CD4-positive, alpha-beta T cell treated with Interleukin-21 for 1 hour (primary cell): ENCODE measurements around the gene SPTSSB.

ENCODE experiments used
- DNase-seq: peaks from one replicate; pipeline ENCODE4 v3.0.0-alpha.2; 2020

SPTSSB gene

GRCh38 chr3:161371441-161372320, at the start of gene SPTSSB:
Gene SPTSSB (minus strand): TSS chr3:161371517. CDS start chr3:161346323, 25,194 bp downstream.
- DNase-seq = peak; percentile 42

GRCh38 chr3:161420746-161421145, 49.4 kb upstream of the SPTSSB start:
- DNase-seq = no peak

- DNase-seq = no peak
Measured at GRCh38 chr3:161419555-161420333, 48.4 kb upstream of the SPTSSB start.

- no peak for DNase-seq
Measured at GRCh38 chr3:161415506-161416231, 44.4 kb upstream of the SPTSSB start.

GRCh38 chr3:161414907-161415306, 43.6 kb upstream of the SPTSSB start:
- no peak for DNase-seq

GRCh38 chr3:161413855-161414210, 42.5 kb upstream of the SPTSSB start:
- no peak for DNase-seq

- no peak for DNase-seq
Measured at GRCh38 chr3:161413127-161413854, 42.0 kb upstream of the SPTSSB start.

GRCh38 chr3:161412123-161412522, 40.8 kb upstream of the SPTSSB start:
- no peak for DNase-seq

GRCh38 chr3:161409858-161410257, 38.5 kb upstream of the SPTSSB start:
- DNase-seq = no peak

- peak; percentile 61 for DNase-seq
Measured at GRCh38 chr3:161409069-161409468, 37.8 kb upstream of the SPTSSB start.

GRCh38 chr3:161406594-161407555, 35.6 kb upstream of the SPTSSB start:
- DNase-seq = peak; percentile 36

- no peak for DNase-seq
Measured at GRCh38 chr3:161405836-161406235, 34.5 kb upstream of the SPTSSB start.

GRCh38 chr3:161405087-161405486, 33.8 kb upstream of the SPTSSB start:
- DNase-seq = no peak

GRCh38 chr3:161403251-161403650, 31.9 kb upstream of the SPTSSB start:
- no peak for DNase-seq

- no peak for DNase-seq
Measured at GRCh38 chr3:161401389-161401788, 30.1 kb upstream of the SPTSSB start.

- DNase-seq = no peak
Measured at GRCh38 chr3:161400650-161401049, 29.3 kb upstream of the SPTSSB start.

GRCh38 chr3:161395115-161396012, 24.0 kb upstream of the SPTSSB start:
- peak; percentile 57 for DNase-seq

- DNase-seq = no peak
Measured at GRCh38 chr3:161393803-161394202, 22.5 kb upstream of the SPTSSB start.

- DNase-seq = no peak
Measured at GRCh38 chr3:161393310-161393709, 22.0 kb upstream of the SPTSSB start.

GRCh38 chr3:161392853-161393252, 21.5 kb upstream of the SPTSSB start:
- DNase-seq = no peak
